Liver (tissue), 9 donors: ENCODE measurements around the gene PNLIPRP3. TPM values are rescaled to one million over a fixed set of nuclear protein-coding genes. Genes with fewer than 3 reads are reported as not detected.

Source experiments
- DNase-seq: peaks from one replicate; pipeline ENCODE4 v3.0.0-alpha.2; 2017; ENCODE audit warnings: low spot score
- H3K27ac ChIP-seq, 2 donors: one replicate each; pipeline ENCODE4 v1.7.0; 2013; ENCODE audit warnings: inconsistent platforms in 2 of 2, low read length in 2 of 2, control low read depth in 1 of 2, low read depth in 1 of 2, mild to moderate bottlenecking in 1 of 2
- H3K27me3 ChIP-seq, 4 donors: one replicate each; pipeline versions ENCODE4 v1.6.1 to v1.7.0; 2013; ENCODE audit warnings: low read length in 3 of 4, inconsistent platforms in 1 of 4, mild to moderate bottlenecking in 1 of 4, moderate library complexity in 1 of 4; ENCODE audit not compliant: control insufficient read depth in 4 of 4, insufficient read depth in 4 of 4
- H3K36me3 ChIP-seq, 4 donors: one replicate each; pipeline versions ENCODE4 v1.6.1 to v1.7.0; 2013; ENCODE audit warnings: low read length in 3 of 4, mild to moderate bottlenecking in 3 of 4, low read depth in 1 of 4, moderate library complexity in 1 of 4; ENCODE audit not compliant: control insufficient read depth in 4 of 4, insufficient read depth in 3 of 4
- H3K4me1 ChIP-seq, 4 donors: one replicate each; pipeline versions ENCODE4 v1.6.1 to v1.7.0; 2013; ENCODE audit warnings: low read length in 3 of 4, mild to moderate bottlenecking in 3 of 4, moderate library complexity in 1 of 4; ENCODE audit not compliant: control insufficient read depth in 4 of 4, insufficient read depth in 4 of 4
- H3K4me3 ChIP-seq, 3 donors: one replicate each; pipeline versions ENCODE4 v1.6.1 to v1.7.0; 2013; ENCODE audit warnings: low read length in 3 of 3, control low read depth in 1 of 3, low read depth in 1 of 3, mild to moderate bottlenecking in 1 of 3
- H3K9ac ChIP-seq, 2 donors: one replicate each; pipeline ENCODE4 v1.7.0; 2013; ENCODE audit warnings: low read length in 2 of 2, mild to moderate bottlenecking in 2 of 2, moderate library complexity in 2 of 2, control low read depth in 1 of 2, low read depth in 1 of 2
- H3K9me3 ChIP-seq, 4 donors: one replicate each; pipeline versions ENCODE4 v1.6.1 to v1.7.0; 2013; ENCODE audit warnings: low read length in 3 of 4; ENCODE audit not compliant: control insufficient read depth in 4 of 4
- ATF3 ChIP-seq: IDR thresholded peaks from 2 replicates; pipeline ENCODE4 v1.6.1; 2016; ENCODE audit warnings: antibody characterized with exemption
- CTCF ChIP-seq: fragments of 150-350 bp; IDR thresholded peaks from 2 replicates; pipeline ENCODE4 v1.5.1; 2017; ENCODE audit warnings: improper control_type of control experiment, low read depth, low read length; ENCODE audit not compliant: missing input control
- EGR1 ChIP-seq, 2 donors: IDR thresholded peaks; 2 replicates each; pipeline ENCODE4 v1.6.1; 2016 to 2018; ENCODE audit warnings: antibody characterized with exemption in 2 of 2, low read depth in 2 of 2
- FOXA1 ChIP-seq: IDR thresholded peaks from 2 replicates; pipeline ENCODE4 v1.6.1; 2016; ENCODE audit warnings: antibody characterized with exemption
- FOXA2 ChIP-seq: IDR thresholded peaks from 2 replicates; pipeline ENCODE4 v1.6.1; 2016; ENCODE audit warnings: antibody characterized with exemption
- GABPA ChIP-seq, 2 donors: IDR thresholded peaks in 1 of 2; conservative IDR thresholded peaks in 1 of 2; 2 replicates each; pipeline ENCODE4 v1.6.1; 2016; ENCODE audit warnings: antibody characterized with exemption in 2 of 2, mild to moderate bottlenecking in 1 of 2, moderate library complexity in 1 of 2
- HNF4A ChIP-seq, 2 donors: conservative IDR thresholded peaks; 2 replicates each; pipeline ENCODE4 v1.6.1; 2016; ENCODE audit warnings: antibody characterized with exemption in 2 of 2, mild to moderate bottlenecking in 2 of 2
- JUND ChIP-seq, 2 donors: IDR thresholded peaks; 2 replicates each; pipeline ENCODE4 v1.6.1; 2016; ENCODE audit warnings: antibody characterized with exemption in 2 of 2
- MAX ChIP-seq: IDR thresholded peaks from 2 replicates; pipeline ENCODE4 v1.6.1; 2016; ENCODE audit warnings: antibody characterized with exemption
- NR2F2 ChIP-seq: IDR thresholded peaks from 2 replicates; pipeline ENCODE4 v1.6.1; 2016; ENCODE audit warnings: antibody characterized with exemption
- RAD21 ChIP-seq, 2 donors: IDR thresholded peaks; 2 replicates each; pipeline ENCODE4 v1.6.1; 2016; ENCODE audit warnings: antibody characterized with exemption in 2 of 2, mild to moderate bottlenecking in 2 of 2
- REST ChIP-seq: IDR thresholded peaks from 2 replicates; pipeline ENCODE4 v1.6.1; 2016; ENCODE audit warnings: antibody characterized with exemption, mild to moderate bottlenecking
- RXRA ChIP-seq, 2 donors: IDR thresholded peaks; 2 replicates each; pipeline ENCODE4 v1.6.1; 2017 to 2018; ENCODE audit warnings: antibody characterized with exemption in 2 of 2, mild to moderate bottlenecking in 1 of 2
- SP1 ChIP-seq: IDR thresholded peaks from 2 replicates; pipeline ENCODE4 v1.6.1; 2018; ENCODE audit warnings: antibody characterized with exemption, mild to moderate bottlenecking
- YY1 ChIP-seq: IDR thresholded peaks from 2 replicates; pipeline ENCODE4 v1.6.1; 2016; ENCODE audit warnings: antibody characterized with exemption, mild to moderate bottlenecking
- ZBTB33 ChIP-seq: IDR thresholded peaks from 2 replicates; pipeline ENCODE4 v1.6.1; 2016; ENCODE audit warnings: antibody characterized with exemption
- WGBS: extraction: QIAGEN DNeasy Blood & Tissue Kit; methylation state at CpG from one replicate; pipeline ENCODE4 v1.1.7; 2013; 5-methylcytosine and 5-hydroxymethylcytosine counted together
- polyA plus RNA-seq, 2 donors: library from polyadenylated mRNA; stranded (reverse) in 1 of 2; unstranded in 1 of 2; fragments of 200-250 nt in 1 of 2; fragments of >200 nt in 1 of 2; fragmentation: Nextera tagmentation in 1 of 2; extraction: Ambion mirVana in 1 of 2; gene quantifications; one replicate each; pipeline versions ENCODE4 v1.2.1 to v1.2.3, GENCODE V29; 2013 to 2015
- total RNA-seq, 2 donors: library from RNA; depleted of rRNA; stranded (reverse); fragments of >200 nt; gene quantifications; one replicate each; pipeline ENCODE4 v1.2.3, GENCODE V29; 2014
- donor health status: healthy.
- donor health status: healthy.
- donor health status: healthy.
- donor health status: healthy.
- donor health status: healthy.

PNLIPRP3 gene
- total and polyA plus RNA-seq, 4 donors: not detected

- DNase-seq: no peak
- Histone ChIP-seq H3K9ac (no peak overlapping the region), H3K27me3 (no peaks in the 10 kb centered on the region), H3K4me1 (peaks cover 0 to 18% (median 15%) of the 10 kb centered on the region in 4 donors), H3K4me3 (no peak overlapping the region), H3K9me3 (no peaks in the 10 kb centered on the region), H3K36me3 (no peaks in the 10 kb centered on the region), H3K27ac (no peak overlapping the region)
- WGBS: 85% methylated on average over 2 of the region's 2 CpGs
- no peak for TF ChIP-seq ATF3
- no peak for TF ChIP-seq NR2F2
- no peak for TF ChIP-seq RAD21 (IDR thresholded peaks at IDR 0.05)
- TF ChIP-seq YY1: no peak
- TF ChIP-seq CTCF: no peak
- no peak for TF ChIP-seq HNF4A (conservative IDR thresholded peaks at IDR 0.05)
- TF ChIP-seq GABPA (IDR thresholded peaks at IDR 0.05 in 1 of 2, conservative IDR thresholded peaks at IDR 0.05 in 1 of 2): no peak
- TF ChIP-seq SP1: no peak
- no peak for TF ChIP-seq JUND (IDR thresholded peaks at IDR 0.05)
- no peak for TF ChIP-seq RXRA (IDR thresholded peaks at IDR 0.05)
- no peak for TF ChIP-seq FOXA1
- TF ChIP-seq ZBTB33: no peak
- no peak for TF ChIP-seq MAX
- TF ChIP-seq REST: no peak
- TF ChIP-seq EGR1 (IDR thresholded peaks at IDR 0.05; ENCODE audit: low read depth in 2 of 2): no peak
Measured at GRCh38 chr10:116431598-116431997, 4.0 kb downstream of the PNLIPRP3 start.

- H3K27ac ChIP-seq: no peak overlapping the region
- H3K27me3 ChIP-seq: no peaks in the 10 kb centered on the region
- H3K36me3 ChIP-seq: no peaks in the 10 kb centered on the region
- H3K9me3 ChIP-seq: no peaks in the 10 kb centered on the region
- no peak overlapping the region for H3K4me3 ChIP-seq
- no peak for DNase-seq
- no peaks in the 10 kb centered on the region for H3K4me1 ChIP-seq
- 80% methylated on average over 1 of the region's 1 CpG for WGBS
- no peak overlapping the region for H3K9ac ChIP-seq
- TF ChIP-seq REST (no peak), MAX (no peak), SP1 (no peak), ZBTB33 (no peak), FOXA2 (no peak), RXRA (IDR thresholded peaks at IDR 0.05) (no peak)
Measured at GRCh38 chr10:116437076-116437692, 9.5 kb downstream of the PNLIPRP3 start.
